ENCODE results near the gene NVL.

NVL gene

GRCh38 chr1:224282140-224282539 is 47.8 kb downstream of the NVL start:
- DNase-seq (ENCODE audit: low spot score) = no peak

- DNase-seq (ENCODE audit: low spot score) = no peak
Observed at GRCh38 chr1:224276771-224277487, 53.0 kb downstream of the NVL start.

- DNase-seq (ENCODE audit: low spot score) = no peak
Observed at GRCh38 chr1:224274970-224275626, 54.9 kb downstream of the NVL start.

GRCh38 chr1:224273641-224274040 is 56.3 kb downstream of the NVL start:
- DNase-seq (ENCODE audit: low spot score) = no peak

- DNase-seq (ENCODE audit: low spot score) = no peak
Observed at GRCh38 chr1:224271106-224271505, 58.9 kb downstream of the NVL start.

GRCh38 chr1:224267925-224268324 is 62.0 kb downstream of the NVL start:
- no peak for DNase-seq (ENCODE audit: low spot score)

GRCh38 chr1:224266915-224267856 is 62.8 kb downstream of the NVL start:
- DNase-seq (ENCODE audit: low spot score) = no peak

GRCh38 chr1:224266105-224266914 is 63.7 kb downstream of the NVL start:
- DNase-seq (ENCODE audit: low spot score) = no peak

- DNase-seq (ENCODE audit: low spot score) = no peak
Observed at GRCh38 chr1:224264321-224264720, 65.7 kb downstream of the NVL start.

GRCh38 chr1:224262373-224263054 is 67.5 kb downstream of the NVL start:
- no peak for DNase-seq (ENCODE audit: low spot score)

- no peak for DNase-seq (ENCODE audit: low spot score)
Observed at GRCh38 chr1:224259986-224260385, 70.0 kb downstream of the NVL start.

- no peak for DNase-seq (ENCODE audit: low spot score)
Observed at GRCh38 chr1:224258351-224258750, 71.6 kb downstream of the NVL start.

GRCh38 chr1:224256640-224257039 is 73.3 kb downstream of the NVL start:
- no peak for DNase-seq (ENCODE audit: low spot score)

GRCh38 chr1:224253721-224254120 is 76.3 kb downstream of the NVL start:
- DNase-seq (ENCODE audit: low spot score) = no peak

- no peak for DNase-seq (ENCODE audit: low spot score)
Observed at GRCh38 chr1:224252479-224252878, 77.5 kb downstream of the NVL start.

- no peak for DNase-seq (ENCODE audit: low spot score)
Observed at GRCh38 chr1:224251741-224252146, 78.2 kb downstream of the NVL start.

- no peak for DNase-seq (ENCODE audit: low spot score)
Observed at GRCh38 chr1:224245188-224245587, 84.8 kb downstream of the NVL start.

GRCh38 chr1:224238756-224239155 is 91.2 kb downstream of the NVL start:
- DNase-seq (ENCODE audit: low spot score) = no peak

- DNase-seq (ENCODE audit: low spot score) = no peak
Observed at GRCh38 chr1:224238212-224238611, 91.8 kb downstream of the NVL start.

GRCh38 chr1:224237119-224237881 is 92.7 kb downstream of the NVL start:
- DNase-seq (ENCODE audit: low spot score) = no peak

Data from ecto neural progenitor cell (in vitro differentiated cells).